Mucosa of descending colon (tissue), 3 donors: ENCODE results near the gene TRIM17. TPM values are rescaled to one million over a fixed set of nuclear protein-coding genes. Genes with fewer than 3 reads are reported as not detected.

Experiments used
- ATAC-seq: fragments of 200-7000 bp; cut with Tn5 transposase; one replicate; pipeline ENCODE4 v1.9.1; 2020; ENCODE audit warnings: mild to moderate bottlenecking, moderate library complexity
- DNase-seq, 3 donors: peaks; one replicate each; pipeline ENCODE4 v3.0.0-alpha.2; 2020
- H3K36me3 ChIP-seq: fragments of 200-600 bp; one replicate; pipeline ENCODE4 v1.8.0; 2021; ENCODE audit warnings: low read depth, mild to moderate bottlenecking
- H3K4me1 ChIP-seq: fragments of 200-600 bp; one replicate; pipeline ENCODE4 v1.8.0; 2021; ENCODE audit warnings: low read depth, mild to moderate bottlenecking
- H3K4me3 ChIP-seq: fragments of 200-600 bp; one replicate; pipeline ENCODE4 v1.8.0; 2021; ENCODE audit warnings: mild to moderate bottlenecking
- H3K9me3 ChIP-seq: fragments of 200-600 bp; one replicate; pipeline ENCODE4 v1.8.0; 2021; ENCODE audit warnings: mild to moderate bottlenecking
- CTCF ChIP-seq: fragments of 200-600 bp; IDR thresholded peaks from one replicate; pipeline ENCODE4 v1.8.0; 2022; ENCODE audit warnings: antibody characterized with exemption, mild to moderate bottlenecking
- intact Hi-C, 2 donors: fragments of 100-400 bp; cut with DNase I in 1 of 2; cut with micrococcal nuclease in 1 of 2; formaldehyde crosslinking; loops; one replicate each; pipeline versions ENCODE4 v1.11.0 to v1.11.1; 2022; cut with DNase I, micrococcal nuclease
- total RNA-seq, 3 donors: library from RNA; stranded (reverse); fragmentation: NEBNext Ultra II Directional in 2 of 3; extraction: Animal tissue kit (Norgen Biotek cat#: 25700) in 2 of 3; gene quantifications; one replicate each; pipeline versions ENCODE4 v1.2.1 to v1.2.4, GENCODE V29; 2021 to 2023
- donor health status: DM: no; HTN: no; CAD: no; lungs with moderate emphysema.
- donor health status: DM: no; HTN: no; CAD: no.
- donor health status: DM: no; HTN: yes; CAD: no.

TRIM17 gene
- total RNA-seq, 3 donors from 2014 or later: 0.39 to 0.76 TPM; not detected in 1

GRCh38 chr1:228392111-228392936 lies 24.3 kb downstream of the TRIM17 start:
- Histone ChIP-seq H3K4me3 (no peak overlapping the region), H3K4me1 (no peaks in the 10 kb centered on the region), H3K9me3 (no peaks in the 10 kb centered on the region), H3K36me3 (no peaks in the 10 kb centered on the region)
- ATAC-seq: no peak
- peak in 1 of 3 donors; percentile 19 for DNase-seq
- intact Hi-C loops: no loop called here
- no peak for TF ChIP-seq CTCF

- DNase-seq: peak in 1 of 3 donors; percentile 44
- Histone ChIP-seq H3K4me1 (no peaks in the 10 kb centered on the region), H3K9me3 (no peaks in the 10 kb centered on the region), H3K36me3 (no peaks in the 10 kb centered on the region), H3K4me3 (no peak overlapping the region)
- intact Hi-C loops: no loop called here
- no peak for TF ChIP-seq CTCF
- ATAC-seq: peak; percentile 13
These were observed 25.1 kb downstream of the TRIM17 start for GRCh38 chr1:228391411-228392020.

- Histone ChIP-seq H3K9me3 (no peaks in the 10 kb centered on the region), H3K4me3 (no peak overlapping the region), H3K4me1 (no peaks in the 10 kb centered on the region), H3K36me3 (no peaks in the 10 kb centered on the region)
- TF ChIP-seq CTCF: no peak
- peak in 1 of 3 donors; percentile 19 for DNase-seq
- no peak for ATAC-seq
- intact Hi-C loops: no loop called here
These were observed 26.0 kb downstream of the TRIM17 start for GRCh38 chr1:228390649-228391048.

- DNase-seq: no peak
- intact Hi-C loops: no loop called here
- TF ChIP-seq CTCF: no peak
- no peaks in the 10 kb centered on the region for H3K4me1 ChIP-seq
- H3K9me3 ChIP-seq: no peaks in the 10 kb centered on the region
- H3K36me3 ChIP-seq: no peaks in the 10 kb centered on the region
- peak; percentile 17 for ATAC-seq
- no peak overlapping the region for H3K4me3 ChIP-seq
These were observed 29.3 kb downstream of the TRIM17 start for GRCh38 chr1:228387321-228387720.

GRCh38 chr1:228385232-228385631 lies 31.4 kb downstream of the TRIM17 start:
- TF ChIP-seq CTCF: no peak
- Histone ChIP-seq H3K4me1 (no peaks in the 10 kb centered on the region), H3K9me3 (no peaks in the 10 kb centered on the region), H3K4me3 (no peak overlapping the region), H3K36me3 (no peaks in the 10 kb centered on the region)
- ATAC-seq (no peak), DNase-seq (no peak)
- intact Hi-C loops: no loop called here
